DND-41 (cell line): ENCODE measurements around the gene PLEKHH1.

ENCODE experiments used
- ATAC-seq: fragments of 200-7000 bp; cut with Tn5 transposase; 3 replicates; pipeline ENCODE4 v1.9.1; 2021; ENCODE audit warnings: low read depth; ENCODE audit not compliant: insufficient read depth
- DNase-seq: peaks from one replicate; pipeline ENCODE4 v3.0.0-alpha.2; 2020
- H2AFZ ChIP-seq: 2 replicates; pipeline ENCODE4 v1.6.0; 2012; ENCODE audit warnings: low read depth, low read length
- H3K27ac ChIP-seq: 2 replicates; pipeline ENCODE4 v1.5.1; 2012; ENCODE audit warnings: low read length, inconsistent platforms
- H3K27me3 ChIP-seq: fragments of 200-600 bp; sonication (generic); 2 replicates; pipeline ENCODE4 v1.6.0; 2012; ENCODE audit warnings: low read length, mild to moderate bottlenecking, inconsistent platforms; ENCODE audit not compliant: insufficient read depth, poor library complexity
- H3K36me3 ChIP-seq: 2 replicates; pipeline ENCODE4 v1.5.1; 2012; ENCODE audit warnings: low read length, inconsistent platforms; ENCODE audit not compliant: insufficient read depth
- H3K4me1 ChIP-seq: 2 replicates; pipeline ENCODE4 v1.5.1; 2012; ENCODE audit warnings: mild to moderate bottlenecking, low read length; ENCODE audit not compliant: insufficient read depth
- H3K4me2 ChIP-seq: 2 replicates; pipeline ENCODE4 v1.6.0; 2012; ENCODE audit warnings: mild to moderate bottlenecking, moderate library complexity, low read length, inconsistent platforms; ENCODE audit not compliant: insufficient read depth
- H3K4me3 ChIP-seq, 2 experiments: fragments of 200-600 bp in 1 of 2; shearing (Covaris generic) in 1 of 2; 2 replicates each; pipeline ENCODE4 v1.5.1; 2012 to 2016; ENCODE audit warnings: inconsistent platforms in 2 of 2, low read length in 2 of 2, mild to moderate bottlenecking in 2 of 2, low read depth in 1 of 2, moderate library complexity in 1 of 2
- H3K79me2 ChIP-seq: 2 replicates; pipeline ENCODE4 v1.6.0; 2012; ENCODE audit warnings: low read length, inconsistent platforms; ENCODE audit not compliant: insufficient read depth
- H3K9ac ChIP-seq: 2 replicates; pipeline ENCODE4 v1.6.0; 2012; ENCODE audit warnings: low read depth, mild to moderate bottlenecking, inconsistent platforms, low read length, moderate library complexity
- H3K9me3 ChIP-seq: 2 replicates; pipeline ENCODE4 v1.5.1; 2012; ENCODE audit warnings: low read length, moderate library complexity, mild to moderate bottlenecking, inconsistent platforms; ENCODE audit not compliant: insufficient read depth, severe bottlenecking
- H4K20me1 ChIP-seq: 2 replicates; pipeline ENCODE4 v1.6.0; 2012; ENCODE audit warnings: low read length; ENCODE audit not compliant: insufficient read depth
- CTCF ChIP-seq: IDR thresholded peaks from 2 replicates; pipeline ENCODE4 v1.5.1; 2012; ENCODE audit warnings: borderline replicate concordance, low read length, moderate library complexity, mild to moderate bottlenecking; ENCODE audit not compliant: poor library complexity, severe bottlenecking; ENCODE audit errors: extremely low read depth
- EZH2 ChIP-seq: IDR thresholded peaks from 3 replicates; pipeline ENCODE4 v1.6.1; 2012; ENCODE audit warnings: borderline replicate concordance, low read depth, mild to moderate bottlenecking, moderate library complexity, low read length, inconsistent platforms; ENCODE audit not compliant: severe bottlenecking

Gene PLEKHH1

GRCh38 chr14:67579040-67579439 is 46.0 kb downstream of the PLEKHH1 start:
- H3K4me2 ChIP-seq = no peak overlapping the region

GRCh38 chr14:67579636-67580035 is 46.5 kb downstream of the PLEKHH1 start:
- no peak overlapping the region for H3K27ac ChIP-seq
- H4K20me1 ChIP-seq = no peaks in the 10 kb centered on the region
- no peaks in the 10 kb centered on the region for H3K79me2 ChIP-seq
- no peaks in the 10 kb centered on the region for H3K9me3 ChIP-seq
- no peaks in the 10 kb centered on the region for H3K36me3 ChIP-seq
- TF ChIP-seq CTCF (no peak), EZH2 (no peak)
- H3K27me3 ChIP-seq = no peaks in the 10 kb centered on the region
- no peak overlapping the region for H2AFZ ChIP-seq
- ATAC-seq (no peak), DNase-seq (no peak)
- no peak overlapping the region for H3K9ac ChIP-seq
- no peak overlapping the region for H3K4me2 ChIP-seq
- H3K4me3 ChIP-seq = no peak overlapping the region
- no peaks in the 10 kb centered on the region for H3K4me1 ChIP-seq

More at GRCh38 chr14:67579040-67579439, 46.0 kb downstream of the PLEKHH1 start:
- Histone ChIP-seq H3K4me1 (no peaks in the 10 kb centered on the region), H3K9me3 (no peaks in the 10 kb centered on the region), H3K27ac (no peak overlapping the region), H3K79me2 (no peaks in the 10 kb centered on the region), H4K20me1 (no peaks in the 10 kb centered on the region), H3K27me3 (no peaks in the 10 kb centered on the region), H3K9ac (no peak overlapping the region), H2AFZ (no peak overlapping the region), H3K36me3 (no peaks in the 10 kb centered on the region), H3K4me3 (no peak overlapping the region)
- no peak for ATAC-seq
- DNase-seq = no peak
- TF ChIP-seq EZH2 (no peak), CTCF (no peak)

- no peaks in the 10 kb centered on the region for H3K36me3 ChIP-seq
- H4K20me1 ChIP-seq = no peaks in the 10 kb centered on the region
- H3K4me2 ChIP-seq = no peak overlapping the region
- no peak overlapping the region for H3K4me3 ChIP-seq
- H3K27me3 ChIP-seq = no peaks in the 10 kb centered on the region
- no peaks in the 10 kb centered on the region for H3K79me2 ChIP-seq
- H3K27ac ChIP-seq = no peak overlapping the region
- H2AFZ ChIP-seq = no peak overlapping the region
- H3K9me3 ChIP-seq = no peaks in the 10 kb centered on the region
- no peaks in the 10 kb centered on the region for H3K4me1 ChIP-seq
- TF ChIP-seq EZH2 (no peak), CTCF (no peak)
- H3K9ac ChIP-seq = no peak overlapping the region
- no peak; the same call in 2 of the 3 replicates for ATAC-seq
- DNase-seq = no peak
These were observed 47.5 kb downstream of the PLEKHH1 start for GRCh38 chr14:67580336-67581171.
